HT1080 (cell line): ENCODE measurements around the gene RRP15. TPM values are rescaled to one million over a fixed set of nuclear protein-coding genes. Genes with fewer than 3 reads are reported as not detected.

Source experiments
- DNase-seq: peaks from one replicate; pipeline ENCODE4 v3.0.0-alpha.2; 2015; ENCODE audit warnings: low read depth
- polyA plus RNA-seq, 2 experiments: library from polyadenylated mRNA; depleted of rRNA; stranded (reverse); fragments of >200 nt; gene quantifications; 2 replicates each; pipeline ENCODE4 v1.2.3, GENCODE V29; 2015
- total RNA-seq: library from RNA; depleted of rRNA; stranded (reverse); fragments of >200 nt; shearing (Covaris generic); gene quantifications from 2 replicates; pipeline ENCODE4 v1.2.3, GENCODE V29; 2014; rRNA removed

Gene RRP15, protein sequence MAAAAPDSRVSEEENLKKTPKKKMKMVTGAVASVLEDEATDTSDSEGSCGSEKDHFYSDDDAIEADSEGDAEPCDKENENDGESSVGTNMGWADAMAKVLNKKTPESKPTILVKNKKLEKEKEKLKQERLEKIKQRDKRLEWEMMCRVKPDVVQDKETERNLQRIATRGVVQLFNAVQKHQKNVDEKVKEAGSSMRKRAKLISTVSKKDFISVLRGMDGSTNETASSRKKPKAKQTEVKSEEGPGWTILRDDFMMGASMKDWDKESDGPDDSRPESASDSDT
- total RNA-seq: 9.6 and 15.8 TPM in 2 replicates
- 6.3 and 8.2 TPM in 2 replicates for polyA plus RNA-seq (2015; cell fraction: cytosol; rRNA removed)
- 7.1 and 7.5 TPM in 2 replicates for polyA plus RNA-seq (2015; cell fraction: nucleus; rRNA removed)

DNA sequence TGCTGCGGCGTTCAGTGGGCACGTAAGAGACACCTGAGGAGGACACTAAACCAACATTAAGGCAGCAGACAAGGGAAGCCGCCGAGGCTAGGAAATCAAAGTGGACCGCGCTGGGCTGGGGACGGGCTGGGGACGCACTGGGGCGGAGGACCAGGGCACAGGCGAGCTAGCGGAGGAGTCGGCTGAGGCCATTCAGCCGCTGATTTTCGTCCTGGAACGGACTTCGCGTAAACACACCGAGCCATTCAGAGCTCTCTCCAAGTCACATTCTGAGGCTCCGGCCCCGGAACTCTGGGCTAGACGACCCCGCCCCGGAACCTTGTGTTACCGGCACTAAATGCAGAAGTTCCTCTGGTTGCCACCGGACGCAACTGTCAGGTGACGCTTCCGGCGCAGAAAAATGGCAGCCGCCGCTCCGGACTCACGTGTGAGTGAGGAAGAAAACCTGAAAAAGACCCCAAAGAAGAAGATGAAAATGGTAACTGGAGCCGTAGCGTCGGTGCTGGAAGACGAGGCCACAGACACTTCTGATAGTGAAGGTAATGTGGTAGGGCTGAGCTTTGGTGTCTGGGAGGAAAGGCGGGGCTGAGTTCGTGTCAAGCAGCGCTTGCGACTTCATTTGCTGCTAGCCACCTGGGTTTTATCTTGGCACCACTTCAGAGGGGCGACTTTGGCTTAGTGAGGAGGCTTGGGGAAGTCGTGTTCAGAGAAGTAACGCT, at the start of gene RRP15:
RRP15 (plus strand) TSS at position 377 of the 719 bp plus-strand sequence; CDS start at position 401, 24 bp downstream.
- peak; percentile 82 for DNase-seq

DNA sequence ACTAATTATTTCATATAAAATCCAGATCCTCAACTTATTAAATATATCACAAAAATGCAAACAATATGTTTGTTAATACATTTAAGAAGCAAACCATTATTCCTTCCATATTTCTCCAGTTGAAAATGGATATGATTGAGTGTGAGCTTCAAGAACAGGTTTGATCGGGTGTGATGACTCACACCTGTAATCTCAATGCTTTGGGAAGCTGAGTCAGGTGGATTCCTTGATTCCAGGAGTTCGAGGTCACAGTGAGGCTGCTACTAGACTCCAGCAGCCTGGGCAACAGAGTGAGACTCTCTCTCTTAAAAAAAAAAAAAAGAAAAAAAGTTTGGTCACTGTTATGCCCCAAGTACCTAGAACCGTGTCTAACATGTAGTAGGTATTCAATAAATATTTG, 42.9 kb upstream of the RRP15 start:
- peak; percentile 47 for DNase-seq

DNA sequence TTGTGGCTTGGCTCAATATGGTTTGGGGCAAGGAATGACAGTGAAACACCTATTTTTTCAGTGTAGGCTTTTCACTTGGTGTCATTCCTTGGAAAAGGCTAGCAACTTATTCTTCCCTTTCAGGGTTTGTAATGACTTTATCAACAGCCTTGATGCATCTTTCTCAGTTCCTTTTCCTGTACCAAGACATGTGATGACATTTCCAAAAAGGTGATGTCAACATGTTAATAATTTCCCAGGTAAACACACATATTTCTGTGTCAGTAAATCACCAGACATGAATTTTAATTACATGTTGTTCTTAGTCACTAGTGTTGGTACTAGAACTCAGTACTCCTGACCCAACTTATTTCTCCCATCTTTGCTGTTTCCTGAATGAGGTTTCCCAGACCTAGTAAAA, 37.8 kb upstream of the RRP15 start:
- DNase-seq: no peak

GRCh38 chr1:218249338-218250140, 35.6 kb upstream of the RRP15 start:
- DNase-seq: no peak

GRCh38 chr1:218250492-218250891, 34.6 kb upstream of the RRP15 start:
- DNase-seq: no peak

DNA sequence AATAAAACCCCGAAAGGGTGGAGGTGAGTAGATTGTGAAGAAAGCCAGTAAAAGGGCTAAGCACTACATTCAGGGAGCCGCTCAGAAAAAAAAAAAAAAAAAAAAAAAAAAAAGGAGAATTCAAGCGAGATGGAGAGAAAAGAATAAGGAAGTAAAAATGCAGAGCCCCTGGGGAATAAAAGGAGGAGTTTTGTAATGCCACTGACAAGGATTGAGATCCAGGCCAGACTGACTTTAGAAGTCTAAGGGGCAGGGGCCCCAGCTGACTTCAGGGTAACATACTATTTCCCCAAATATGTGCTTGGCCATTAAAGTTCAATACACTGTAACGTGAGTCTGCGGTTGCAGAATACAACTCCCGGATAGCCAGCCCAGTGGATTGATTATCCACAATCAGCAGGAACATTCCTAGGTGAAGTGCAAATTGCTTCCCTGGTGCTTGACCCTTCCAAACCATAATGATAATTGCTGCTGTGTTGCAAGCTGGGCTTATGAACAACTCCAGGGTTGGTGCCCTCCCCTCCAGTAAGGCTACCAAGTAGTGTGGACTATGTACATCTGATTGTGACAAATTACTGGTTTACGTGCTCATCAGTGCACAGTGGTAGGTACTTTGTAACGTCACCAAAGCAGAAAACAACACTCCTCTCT, 30.7 kb upstream of the RRP15 start:
- DNase-seq: no peak

DNA sequence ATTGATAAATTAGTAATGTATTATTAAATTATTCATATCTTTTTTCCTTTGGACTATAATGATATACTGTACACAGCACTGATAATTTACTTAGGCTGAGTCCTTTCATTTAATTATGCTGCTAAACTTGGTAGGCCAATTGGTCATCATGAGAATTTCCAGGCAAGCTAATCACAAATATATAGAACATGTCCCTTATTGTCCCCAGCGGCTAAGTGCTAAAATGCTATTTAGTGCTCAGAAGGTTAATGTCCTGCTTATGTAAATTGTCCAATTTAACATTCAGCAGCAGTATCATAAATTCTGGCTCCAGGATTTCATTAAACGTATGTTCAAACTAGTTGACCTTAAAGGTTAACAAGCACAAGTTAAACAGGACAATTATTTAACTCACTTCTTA, 30.0 kb upstream of the RRP15 start:
- no peak for DNase-seq

DNA sequence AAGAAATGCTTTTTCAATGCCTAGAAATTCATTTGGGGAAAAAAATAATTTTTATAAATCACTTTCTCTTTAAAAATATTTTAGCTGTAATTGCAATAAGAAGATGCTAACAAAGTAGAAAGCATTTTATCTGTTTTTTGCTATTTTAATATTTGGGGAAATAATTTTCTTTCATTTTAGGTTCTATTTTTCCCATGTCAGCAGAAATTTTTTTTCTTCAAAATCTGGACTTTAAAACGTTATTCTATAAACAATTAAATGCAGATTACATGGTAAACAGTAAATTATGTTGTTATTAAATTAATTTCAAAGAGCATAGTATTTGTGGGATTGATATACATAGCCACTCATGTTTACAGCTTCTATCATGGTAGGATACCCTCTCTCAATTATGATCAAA, 27.7 kb upstream of the RRP15 start:
- DNase-seq: no peak

GRCh38 chr1:218257971-218258370, 27.1 kb upstream of the RRP15 start:
- no peak for DNase-seq

GRCh38 chr1:218259339-218259738, 25.8 kb upstream of the RRP15 start:
- no peak for DNase-seq

DNA sequence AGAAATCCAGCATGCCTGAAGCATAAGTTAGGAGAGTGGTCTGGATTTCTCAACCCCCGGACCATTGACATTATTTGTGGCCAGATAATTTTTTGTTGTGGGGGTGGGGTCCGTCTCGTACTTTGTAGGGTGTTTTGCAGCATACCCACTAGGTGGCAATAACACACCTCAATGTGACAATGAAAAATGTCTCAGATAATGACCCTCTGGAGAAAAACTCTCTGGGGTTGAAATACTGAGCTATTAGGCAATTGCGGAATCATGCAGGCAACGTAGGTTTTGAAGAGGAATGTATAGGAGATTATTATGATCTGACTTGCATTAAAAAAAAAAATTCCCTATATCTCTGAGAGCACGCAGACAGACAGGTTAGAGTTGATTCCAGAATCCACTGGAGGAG, 25.3 kb upstream of the RRP15 start:
- peak; percentile 25 for DNase-seq

DNA sequence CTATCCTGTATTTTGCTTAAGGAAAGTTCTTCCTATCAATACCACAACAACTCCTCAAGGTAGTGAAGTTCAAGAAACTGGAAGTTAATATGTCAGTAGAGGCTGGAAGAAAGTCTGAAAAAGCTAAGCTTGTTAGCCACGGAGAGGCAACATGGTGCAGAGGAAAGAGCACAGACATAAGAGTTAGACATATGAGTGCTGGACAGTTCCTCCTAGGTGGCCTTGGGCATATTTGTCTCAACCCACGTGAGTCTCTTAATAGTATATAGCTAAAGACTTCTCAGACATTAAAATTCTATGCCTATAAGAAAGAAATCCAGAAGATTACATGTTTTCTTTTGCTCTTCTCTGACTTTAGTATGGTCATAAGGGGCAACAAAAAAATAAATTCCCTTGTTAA, 22.8 kb upstream of the RRP15 start:
- DNase-seq: no peak

DNA sequence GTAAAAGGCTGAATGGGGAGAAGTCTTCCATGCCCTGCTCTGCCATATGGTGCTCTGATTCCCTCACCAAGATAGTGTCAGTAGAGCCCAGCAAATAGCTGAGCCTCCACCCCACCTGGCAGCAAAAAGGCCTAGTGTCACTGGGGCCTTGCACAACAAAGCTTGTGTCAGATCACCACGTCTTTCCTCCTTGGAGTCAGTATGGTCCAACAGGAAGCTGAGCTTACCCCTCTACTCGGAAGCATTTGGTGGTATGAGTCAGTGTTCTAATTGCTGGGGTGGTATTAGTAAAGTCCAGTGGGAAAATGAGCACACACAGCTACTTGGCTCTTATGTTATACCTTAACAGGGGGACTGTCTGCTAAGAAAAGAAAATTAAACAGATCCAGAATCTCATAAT, 18.7 kb upstream of the RRP15 start:
- peak; percentile 71 for DNase-seq

DNA sequence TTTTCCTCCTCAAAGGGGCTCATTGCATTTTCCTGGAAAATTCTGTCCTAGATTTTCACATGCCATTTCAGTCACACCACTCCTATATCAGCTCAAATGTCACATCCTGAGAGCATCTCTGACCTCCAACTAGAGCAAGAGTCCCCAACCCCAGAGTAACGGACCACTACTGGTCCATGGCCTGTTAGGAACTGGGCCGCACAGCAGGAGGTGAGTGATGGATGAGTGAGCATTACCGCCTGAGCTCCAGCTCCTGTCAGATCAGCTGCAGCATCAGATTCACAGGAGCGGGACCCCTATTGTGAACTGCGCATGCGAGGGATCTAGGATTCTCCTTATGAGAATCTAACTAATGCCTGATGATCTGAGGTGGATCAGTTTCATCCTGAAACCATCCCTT, 12.7 kb upstream of the RRP15 start:
- no peak for DNase-seq

DNA sequence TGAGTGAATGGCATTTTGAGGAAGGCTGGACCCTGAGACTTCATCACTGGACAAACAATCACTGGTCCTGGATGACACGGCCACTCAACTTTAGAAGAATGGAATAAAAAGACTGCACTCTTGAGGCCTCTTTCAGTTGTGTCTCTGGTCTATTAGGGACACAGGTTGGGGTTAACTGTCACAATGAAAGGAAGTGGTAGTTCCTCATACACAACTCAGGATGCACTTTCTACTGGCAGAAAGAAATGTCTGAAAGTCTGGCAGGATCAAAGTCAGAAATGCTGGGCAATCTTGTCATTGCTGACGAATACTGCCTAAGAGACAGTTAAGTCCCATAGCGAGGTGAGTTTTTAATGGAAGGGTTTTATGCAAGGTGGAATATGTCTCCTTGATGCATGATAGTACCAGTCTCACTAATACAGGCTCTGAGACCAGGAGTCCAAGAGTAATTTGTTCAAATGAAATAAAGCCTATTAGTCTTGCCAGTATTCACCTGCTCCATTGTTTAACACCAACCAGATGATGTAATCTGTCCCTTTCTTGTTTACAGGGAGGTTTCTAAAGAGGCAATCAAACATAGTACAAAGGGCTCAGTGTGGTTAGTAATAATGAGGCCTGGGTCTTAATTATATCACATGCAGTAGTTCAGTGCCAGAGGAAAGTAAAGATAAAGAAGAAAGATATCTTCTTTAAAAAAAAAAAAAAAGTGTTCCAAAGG, 11.2 kb upstream of the RRP15 start:
- no peak for DNase-seq

- no peak for DNase-seq
These were observed 10.6 kb upstream of the RRP15 start for GRCh38 chr1:218274511-218274910.

DNA sequence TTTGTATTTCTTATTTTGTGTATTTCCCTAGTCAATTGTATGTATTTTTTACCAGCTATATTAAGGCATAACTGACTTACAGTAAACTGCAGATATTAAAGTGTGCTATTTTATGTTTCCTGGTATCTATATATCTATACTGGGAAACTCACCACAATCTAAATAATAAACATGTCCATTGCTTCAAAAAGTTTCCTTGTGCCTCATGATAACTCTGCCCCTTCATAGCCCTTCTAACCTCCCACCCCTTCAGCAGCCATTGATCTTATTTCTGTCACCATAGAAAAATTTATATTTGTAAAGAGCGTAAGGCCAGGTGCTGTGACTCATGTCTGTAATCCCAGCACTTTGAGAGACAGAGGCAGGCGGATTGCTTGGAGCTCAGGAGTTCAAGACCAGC, 9.3 kb upstream of the RRP15 start:
- no peak for DNase-seq

GRCh38 chr1:218281285-218281684, 3.8 kb upstream of the RRP15 start:
- peak; percentile 42 for DNase-seq

GRCh38 chr1:218284377-218284916, 646 bp upstream of the RRP15 start:
- no peak for DNase-seq

- DNase-seq: no peak
These were observed 7.4 kb downstream of the RRP15 start for GRCh38 chr1:218292515-218292914.
